Glutamatergic neuron (in vitro differentiated cells): ENCODE measurements around the gene ELOVL6. TPM values are rescaled to one million over a fixed set of nuclear protein-coding genes. Genes with fewer than 3 reads are reported as not detected.

Experiments used
- DNase-seq: peaks from one replicate; pipeline ENCODE4 v3.0.0; 2022
- H3K27ac Mint-ChIP-seq: one replicate; pipeline ENCODE4 v1.8.0; 2020; ENCODE audit warnings: mild to moderate bottlenecking, mixed read lengths, inconsistent platforms; ENCODE audit not compliant: unreplicated experiment
- H3K27me3 Mint-ChIP-seq: one replicate; pipeline ENCODE4 v1.8.0; 2020; ENCODE audit warnings: mild to moderate bottlenecking, moderate library complexity, mixed read lengths, inconsistent platforms; ENCODE audit not compliant: unreplicated experiment
- H3K36me3 Mint-ChIP-seq: one replicate; pipeline ENCODE4 v1.8.0; 2020; ENCODE audit warnings: mild to moderate bottlenecking, mixed read lengths, inconsistent platforms; ENCODE audit not compliant: unreplicated experiment
- H3K4me1 Mint-ChIP-seq: one replicate; pipeline ENCODE4 v1.8.0; 2020; ENCODE audit warnings: mild to moderate bottlenecking, low read depth, mixed read lengths, inconsistent platforms; ENCODE audit not compliant: unreplicated experiment
- H3K4me3 Mint-ChIP-seq: one replicate; pipeline ENCODE4 v1.8.0; 2020; ENCODE audit warnings: mild to moderate bottlenecking, mixed read lengths, inconsistent platforms; ENCODE audit not compliant: unreplicated experiment
- H3K9me3 Mint-ChIP-seq: one replicate; pipeline ENCODE4 v1.8.0; 2020; ENCODE audit warnings: mild to moderate bottlenecking, moderate library complexity, mixed read lengths, inconsistent platforms; ENCODE audit not compliant: unreplicated experiment
- total RNA-seq: library from RNA; stranded (reverse); fragmentation: NEBNext Ultra II Directional; extraction: Animal tissue kit (Norgen Biotek cat#: 25700); gene quantifications from one replicate; pipeline ENCODE4 v1.2.1, GENCODE V29; 2021; ENCODE audit not compliant: unreplicated experiment
- TF ChIP-seq, protein P1 (sequence below): fragments of 200-600 bp; sonication (generic); IDR thresholded peaks from one replicate; pipeline ENCODE4 v1.5.0; 2021; ENCODE audit not compliant: partially characterized antibody, unreplicated experiment

The ELOVL6 gene
- total RNA-seq, 1 donor from 2014 or later, result 60.1 TPM

DNA sequence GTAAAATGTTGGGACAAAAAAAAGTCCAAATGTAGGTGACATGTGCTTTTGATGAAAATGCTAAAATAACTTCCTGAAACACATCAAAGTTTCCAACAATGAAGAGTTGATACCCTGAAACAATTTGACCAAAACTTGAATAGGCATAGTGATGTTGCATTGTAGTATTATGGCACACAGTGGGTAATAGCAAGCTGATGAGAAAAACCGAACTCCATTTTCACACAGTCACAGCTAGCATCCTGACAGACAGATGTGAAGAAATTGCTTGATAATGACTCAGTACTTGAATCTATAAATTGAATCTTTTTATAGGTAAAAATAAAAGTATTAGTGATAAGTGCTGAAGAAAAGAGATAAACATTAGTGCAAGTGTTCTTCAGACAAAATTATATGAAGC lies 122.5 kb downstream of the ELOVL6 start:
- Mint-ChIP-seq H3K4me1 (no peaks in the 10 kb centered on the region), H3K4me3 (no peak overlapping the region), H3K27ac (no peak overlapping the region), H3K27me3 (no peaks in the 10 kb centered on the region), H3K9me3 (peaks cover 4% of the 10 kb centered on the region), H3K36me3 (no peaks in the 10 kb centered on the region)
- TF ChIP-seq, protein P1, sequence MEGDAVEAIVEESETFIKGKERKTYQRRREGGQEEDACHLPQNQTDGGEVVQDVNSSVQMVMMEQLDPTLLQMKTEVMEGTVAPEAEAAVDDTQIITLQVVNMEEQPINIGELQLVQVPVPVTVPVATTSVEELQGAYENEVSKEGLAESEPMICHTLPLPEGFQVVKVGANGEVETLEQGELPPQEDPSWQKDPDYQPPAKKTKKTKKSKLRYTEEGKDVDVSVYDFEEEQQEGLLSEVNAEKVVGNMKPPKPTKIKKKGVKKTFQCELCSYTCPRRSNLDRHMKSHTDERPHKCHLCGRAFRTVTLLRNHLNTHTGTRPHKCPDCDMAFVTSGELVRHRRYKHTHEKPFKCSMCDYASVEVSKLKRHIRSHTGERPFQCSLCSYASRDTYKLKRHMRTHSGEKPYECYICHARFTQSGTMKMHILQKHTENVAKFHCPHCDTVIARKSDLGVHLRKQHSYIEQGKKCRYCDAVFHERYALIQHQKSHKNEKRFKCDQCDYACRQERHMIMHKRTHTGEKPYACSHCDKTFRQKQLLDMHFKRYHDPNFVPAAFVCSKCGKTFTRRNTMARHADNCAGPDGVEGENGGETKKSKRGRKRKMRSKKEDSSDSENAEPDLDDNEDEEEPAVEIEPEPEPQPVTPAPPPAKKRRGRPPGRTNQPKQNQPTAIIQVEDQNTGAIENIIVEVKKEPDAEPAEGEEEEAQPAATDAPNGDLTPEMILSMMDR, result no peak
- DNase-seq, result no peak

DNA sequence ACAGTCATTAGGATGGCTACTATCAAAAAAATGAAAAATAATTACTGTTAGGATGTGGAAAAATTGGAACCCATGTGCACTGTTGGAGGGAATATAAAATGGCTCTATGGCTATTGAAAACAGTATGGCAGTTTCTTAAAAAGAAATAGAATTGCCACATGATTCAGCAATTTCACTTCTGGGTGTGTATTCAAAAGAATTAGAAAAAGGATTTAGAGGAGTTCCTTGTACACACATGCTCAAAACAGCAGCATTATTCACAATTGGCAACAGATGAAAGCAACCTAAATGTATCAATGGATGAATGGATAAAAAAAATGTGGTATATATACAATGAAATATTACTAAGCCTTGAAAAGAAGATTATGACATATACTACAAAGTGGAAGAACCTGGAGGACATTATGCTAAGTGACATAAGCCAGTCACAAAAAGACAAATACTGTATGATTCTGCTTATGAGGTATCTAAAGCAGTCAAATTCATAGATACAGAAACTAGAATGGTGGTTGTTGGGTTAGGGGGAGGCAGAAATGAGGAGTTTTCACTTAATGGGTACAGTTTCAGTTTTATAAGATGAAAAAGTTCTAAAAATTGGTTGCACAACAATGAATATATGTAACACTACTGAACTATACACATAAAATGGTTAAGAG lies 123.2 kb downstream of the ELOVL6 start:
- Mint-ChIP-seq H3K27ac (no peak overlapping the region), H3K4me3 (no peak overlapping the region), H3K27me3 (no peaks in the 10 kb centered on the region), H3K9me3 (peaks cover 4% of the 10 kb centered on the region), H3K36me3 (no peaks in the 10 kb centered on the region), H3K4me1 (no peaks in the 10 kb centered on the region)
- no peak for DNase-seq
- TF ChIP-seq, protein P1, result no peak

DNA sequence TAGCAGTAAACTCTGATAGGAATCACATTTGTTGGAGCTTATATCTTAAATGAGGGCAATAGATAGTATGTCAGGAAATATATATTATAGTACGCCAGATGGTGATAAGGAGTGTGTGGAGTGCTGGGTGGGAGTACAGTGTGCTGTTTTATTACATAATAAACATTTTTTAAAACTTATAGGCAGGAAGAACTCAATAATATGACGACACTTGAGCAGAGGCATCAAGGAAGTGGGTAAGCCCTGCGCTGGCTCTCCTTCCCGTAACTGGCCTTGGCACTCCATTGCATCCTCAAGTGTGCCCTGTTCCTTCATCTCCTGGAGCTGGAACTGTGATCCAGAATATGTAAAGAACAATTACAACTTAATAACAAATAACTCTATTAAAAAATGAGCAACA lies 123.8 kb downstream of the ELOVL6 start:
- Mint-ChIP-seq H3K4me3 (no peak overlapping the region), H3K4me1 (no peaks in the 10 kb centered on the region)

DNA sequence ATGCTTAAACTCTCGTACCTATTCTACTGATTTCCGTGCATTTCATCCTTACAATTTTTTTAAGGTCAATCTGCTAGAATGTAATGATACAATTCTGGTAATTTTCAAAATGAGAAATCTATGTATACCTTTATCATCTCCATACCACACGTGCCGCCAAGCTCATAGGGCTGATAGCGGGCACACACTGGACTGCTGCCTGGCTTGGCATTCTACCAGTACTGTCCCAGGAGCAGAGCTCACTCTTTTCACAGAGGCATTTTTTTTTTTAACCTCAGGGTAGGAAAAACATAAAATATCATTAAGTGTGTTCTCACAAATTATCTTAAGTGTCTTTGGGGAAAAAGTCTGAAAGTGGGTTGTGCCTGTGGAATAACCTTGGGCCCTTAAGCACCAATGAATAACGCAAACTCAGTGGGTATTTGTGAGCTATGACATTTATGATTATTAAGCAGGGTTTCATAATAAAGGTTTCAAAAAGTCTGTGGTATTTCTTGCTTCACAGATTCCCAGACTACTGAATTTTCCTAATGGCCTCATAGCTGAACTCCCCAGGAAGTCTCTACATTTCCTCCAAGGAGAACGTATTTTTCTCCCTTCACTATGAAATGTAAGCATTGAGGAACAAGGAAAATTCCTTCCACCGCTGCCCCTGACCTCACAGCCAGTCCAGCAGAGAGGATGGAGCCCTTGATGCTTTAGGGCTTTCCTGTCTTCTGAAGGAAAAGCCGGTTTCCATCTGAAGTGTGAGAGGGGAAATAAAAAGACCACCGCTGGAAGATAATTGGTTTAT lies 125.2 kb downstream of the ELOVL6 start:
- peaks cover 4% of the 10 kb centered on the region for H3K9me3 Mint-ChIP-seq
- TF ChIP-seq, protein P1, result no peak
- H3K27me3 Mint-ChIP-seq, result no peaks in the 10 kb centered on the region
- no peaks in the 10 kb centered on the region for H3K36me3 Mint-ChIP-seq
- no peak overlapping the region for H3K4me3 Mint-ChIP-seq
- H3K4me1 Mint-ChIP-seq, result no peaks in the 10 kb centered on the region
- H3K27ac Mint-ChIP-seq, result no peak overlapping the region
- no peak for DNase-seq

More for the DNA sequence above, 123.8 kb downstream of the ELOVL6 start:
- H3K27ac Mint-ChIP-seq, result no peak overlapping the region
- H3K9me3 Mint-ChIP-seq, result peaks cover 4% of the 10 kb centered on the region
- no peak for DNase-seq
- no peaks in the 10 kb centered on the region for H3K27me3 Mint-ChIP-seq
- H3K36me3 Mint-ChIP-seq, result no peaks in the 10 kb centered on the region
- TF ChIP-seq, protein P1, result no peak

DNA sequence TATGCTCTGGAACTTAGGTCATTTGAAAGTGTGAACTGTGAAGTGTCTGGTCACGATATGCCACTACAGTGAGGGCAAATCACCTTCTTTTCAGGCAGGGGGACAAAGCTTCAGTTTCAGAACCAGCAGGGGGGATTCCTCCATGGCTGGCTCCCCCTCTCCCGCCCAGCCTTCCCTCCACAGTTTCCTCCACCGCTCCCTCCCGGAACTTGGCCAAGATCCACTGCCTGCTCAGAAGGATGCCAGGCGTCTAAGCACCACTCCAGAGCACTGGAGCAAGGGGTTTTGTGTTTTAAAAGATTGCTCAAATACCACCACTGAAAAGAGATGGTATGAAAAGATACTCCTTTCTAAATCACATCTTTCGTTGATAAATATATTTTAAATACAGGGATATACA lies 126.9 kb downstream of the ELOVL6 start:
- H3K27ac Mint-ChIP-seq, result no peak overlapping the region

More for the DNA sequence above, 126.9 kb downstream of the ELOVL6 start:
- no peaks in the 10 kb centered on the region for H3K27me3 Mint-ChIP-seq
- peaks cover 8% of the 10 kb centered on the region for H3K4me1 Mint-ChIP-seq
- no peak for DNase-seq
- H3K36me3 Mint-ChIP-seq, result no peaks in the 10 kb centered on the region
- H3K4me3 Mint-ChIP-seq, result no peak overlapping the region
- no peaks in the 10 kb centered on the region for H3K9me3 Mint-ChIP-seq
- TF ChIP-seq, protein P1, result no peak
